Testis (tissue), 2 donors: Measurements from ENCODE around the gene MAST4.

ENCODE experiments used
- POLR2A ChIP-seq: fragments of 450-650 bp; IDR thresholded peaks from one replicate; pipeline ENCODE4 v1.6.1; 2017; ENCODE audit warnings: antibody characterized with exemption, mild to moderate bottlenecking, moderate library complexity
- TF ChIP-seq, protein P1 (sequence below), 3 experiments: fragments of 450-650 bp in 2 of 3; fragments of 200-600 bp in 1 of 3; sonication (generic) in 1 of 3; IDR thresholded peaks; one replicate each; pipeline ENCODE4 v1.5.1; 2016 to 2019; ENCODE audit warnings: antibody characterized with exemption in 3 of 3, mild to moderate bottlenecking in 2 of 3, moderate library complexity in 1 of 3

DNA sequence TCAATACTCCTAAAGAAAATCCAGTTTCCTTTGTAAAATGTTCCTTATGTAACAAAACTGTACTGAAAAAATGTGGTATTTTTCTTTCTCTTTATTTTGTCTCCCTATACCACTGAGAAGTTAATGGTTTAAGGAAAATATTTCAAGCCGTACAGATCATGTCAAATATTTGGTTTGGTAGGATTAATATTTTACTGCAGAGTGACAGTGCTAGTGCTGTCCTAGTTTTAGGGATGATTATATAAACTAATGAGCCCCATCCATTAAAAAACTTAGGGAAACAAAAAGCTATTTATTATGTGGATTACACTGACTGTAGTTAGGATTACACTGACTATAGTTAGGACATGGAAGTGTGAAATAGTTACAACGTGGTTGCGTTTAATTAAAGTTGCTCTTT lies 391.3 kb downstream of the MAST4 start:
- TF ChIP-seq, protein P1, sequence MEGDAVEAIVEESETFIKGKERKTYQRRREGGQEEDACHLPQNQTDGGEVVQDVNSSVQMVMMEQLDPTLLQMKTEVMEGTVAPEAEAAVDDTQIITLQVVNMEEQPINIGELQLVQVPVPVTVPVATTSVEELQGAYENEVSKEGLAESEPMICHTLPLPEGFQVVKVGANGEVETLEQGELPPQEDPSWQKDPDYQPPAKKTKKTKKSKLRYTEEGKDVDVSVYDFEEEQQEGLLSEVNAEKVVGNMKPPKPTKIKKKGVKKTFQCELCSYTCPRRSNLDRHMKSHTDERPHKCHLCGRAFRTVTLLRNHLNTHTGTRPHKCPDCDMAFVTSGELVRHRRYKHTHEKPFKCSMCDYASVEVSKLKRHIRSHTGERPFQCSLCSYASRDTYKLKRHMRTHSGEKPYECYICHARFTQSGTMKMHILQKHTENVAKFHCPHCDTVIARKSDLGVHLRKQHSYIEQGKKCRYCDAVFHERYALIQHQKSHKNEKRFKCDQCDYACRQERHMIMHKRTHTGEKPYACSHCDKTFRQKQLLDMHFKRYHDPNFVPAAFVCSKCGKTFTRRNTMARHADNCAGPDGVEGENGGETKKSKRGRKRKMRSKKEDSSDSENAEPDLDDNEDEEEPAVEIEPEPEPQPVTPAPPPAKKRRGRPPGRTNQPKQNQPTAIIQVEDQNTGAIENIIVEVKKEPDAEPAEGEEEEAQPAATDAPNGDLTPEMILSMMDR (IDR thresholded peaks at IDR 0.05) = no peak
- no peak for TF ChIP-seq POLR2A
